ENCODE results near the gene CDH13.

The CDH13 gene

GRCh38 chr16:83714286-83714685 lies 1087.5 kb downstream of the CDH13 start:
- Histone ChIP-seq H3K36me3 (ENCODE audit: low read depth) (no peaks in the 10 kb centered on the region), H3K4me1 (ENCODE audit: insufficient read depth, poor library complexity, severe bottlenecking) (no peaks in the 10 kb centered on the region), H3K27ac (ENCODE audit: poor library complexity, severe bottlenecking) (no peak overlapping the region), H3K9me3 (ENCODE audit: severe bottlenecking) (no peaks in the 10 kb centered on the region), H3K27me3 (ENCODE audit: insufficient read depth, poor library complexity, severe bottlenecking) (no peaks in the 10 kb centered on the region), H3K4me3 (ENCODE audit: severe bottlenecking) (no peak overlapping the region)
- TF ChIP-seq CTCF (IDR thresholded peaks at IDR 0.05; ENCODE audit: poor library complexity, severe bottlenecking): no peak
- no peak for ATAC-seq (ENCODE audit: low read depth)
- DNase-seq (ENCODE audit: low spot score): no peak

DNA sequence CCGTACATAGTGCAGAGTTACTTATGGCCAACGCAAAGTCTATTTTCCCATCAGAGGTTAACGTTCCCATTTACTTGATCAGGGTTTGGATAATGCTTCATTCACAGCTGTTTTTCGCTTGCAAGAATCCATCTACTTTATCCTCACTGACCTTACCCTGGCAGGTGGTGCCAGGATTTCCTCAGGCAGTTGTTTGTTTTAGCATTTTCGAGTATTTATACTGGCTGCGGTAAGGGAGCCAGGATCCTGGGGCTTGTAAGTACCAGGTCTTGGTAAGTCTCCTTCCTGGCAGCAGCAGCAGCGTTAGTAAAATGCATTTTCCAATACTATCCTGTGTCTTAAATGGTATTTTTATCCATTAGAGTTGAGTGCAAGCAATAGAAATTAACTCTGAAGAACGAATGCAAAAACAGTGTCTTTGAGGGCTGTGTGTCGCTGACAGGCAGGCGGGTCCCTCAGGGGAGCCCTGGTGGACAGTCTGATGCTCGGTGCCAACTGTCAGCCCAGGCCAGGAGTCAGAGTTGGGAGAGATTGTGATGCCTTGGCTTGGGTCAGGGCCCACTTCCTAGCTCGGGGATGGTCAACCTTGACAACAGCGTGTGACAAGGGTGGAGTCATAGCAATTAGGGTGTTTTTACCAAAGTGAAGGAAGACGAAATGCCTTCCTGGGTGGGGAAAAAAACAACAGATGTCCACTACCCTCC lies 1088.6 kb downstream of the CDH13 start:
- Histone ChIP-seq H3K4me1 (ENCODE audit: insufficient read depth, poor library complexity, severe bottlenecking) (no peaks in the 10 kb centered on the region), H3K27ac (ENCODE audit: poor library complexity, severe bottlenecking) (no peak overlapping the region), H3K27me3 (ENCODE audit: insufficient read depth, poor library complexity, severe bottlenecking) (no peaks in the 10 kb centered on the region), H3K36me3 (ENCODE audit: low read depth) (no peaks in the 10 kb centered on the region), H3K9me3 (ENCODE audit: severe bottlenecking) (no peaks in the 10 kb centered on the region), H3K4me3 (ENCODE audit: severe bottlenecking) (no peak overlapping the region)
- DNase-seq (ENCODE audit: low spot score) (no peak), ATAC-seq (ENCODE audit: low read depth) (no peak)
- no peak for TF ChIP-seq CTCF (IDR thresholded peaks at IDR 0.05; ENCODE audit: poor library complexity, severe bottlenecking)

DNA sequence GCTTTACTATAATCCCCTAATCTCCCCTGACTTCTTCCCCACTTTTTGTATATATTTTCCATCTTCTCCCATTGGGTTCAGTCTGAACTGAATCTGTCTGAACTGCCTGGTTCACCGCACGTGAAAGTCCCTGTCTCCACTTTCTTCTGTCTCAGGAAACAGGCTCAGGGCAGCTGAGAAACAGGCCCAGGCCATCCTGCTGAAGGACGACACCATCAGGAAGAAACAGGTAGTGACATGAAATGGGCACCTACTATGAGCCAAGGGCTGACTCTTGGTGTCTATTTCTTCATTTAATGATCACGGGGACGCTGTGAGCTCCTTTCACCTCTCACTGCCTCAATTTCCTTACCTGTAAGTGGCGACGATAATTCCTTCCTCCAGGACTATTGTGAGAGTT lies 1090.5 kb downstream of the CDH13 start:
- Histone ChIP-seq H3K27ac (ENCODE audit: poor library complexity, severe bottlenecking) (no peak overlapping the region), H3K4me3 (ENCODE audit: severe bottlenecking) (no peak overlapping the region), H3K27me3 (ENCODE audit: insufficient read depth, poor library complexity, severe bottlenecking) (no peaks in the 10 kb centered on the region), H3K9me3 (ENCODE audit: severe bottlenecking) (no peaks in the 10 kb centered on the region), H3K36me3 (ENCODE audit: low read depth) (no peaks in the 10 kb centered on the region), H3K4me1 (ENCODE audit: insufficient read depth, poor library complexity, severe bottlenecking) (no peaks in the 10 kb centered on the region)
- TF ChIP-seq CTCF (IDR thresholded peaks at IDR 0.05; ENCODE audit: poor library complexity, severe bottlenecking): no peak
- ATAC-seq (ENCODE audit: low read depth) (no peak), DNase-seq (ENCODE audit: low spot score) (no peak)

DNA sequence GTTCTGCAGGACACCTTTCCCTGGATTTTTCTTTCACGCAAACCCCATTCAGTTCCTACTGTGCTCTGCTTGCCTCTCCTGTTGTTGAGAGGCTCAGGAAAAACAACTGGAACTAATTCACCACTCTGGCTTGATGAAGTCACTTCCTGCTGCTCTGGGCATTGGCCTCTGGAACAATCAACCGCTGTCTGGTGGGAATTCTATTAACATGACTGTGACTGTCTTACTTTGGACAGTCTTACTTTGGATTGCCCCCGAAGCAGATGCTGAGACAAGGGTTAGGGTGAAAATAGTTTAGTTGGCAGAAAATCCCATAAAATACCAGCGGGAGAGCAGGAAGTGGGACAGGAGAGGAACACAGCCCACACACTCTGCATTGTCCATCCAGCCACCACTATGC lies 1091.0 kb downstream of the CDH13 start:
- H3K4me3 ChIP-seq (ENCODE audit: severe bottlenecking): no peak overlapping the region
- TF ChIP-seq CTCF (IDR thresholded peaks at IDR 0.05; ENCODE audit: poor library complexity, severe bottlenecking): no peak
- H3K4me1 ChIP-seq (ENCODE audit: insufficient read depth, poor library complexity, severe bottlenecking): no peaks in the 10 kb centered on the region
- ATAC-seq (ENCODE audit: low read depth): peak; percentile 23; the same call in 1 of the 3 replicates
- H3K9me3 ChIP-seq (ENCODE audit: severe bottlenecking): no peaks in the 10 kb centered on the region
- H3K27ac ChIP-seq (ENCODE audit: poor library complexity, severe bottlenecking): no peak overlapping the region
- DNase-seq (ENCODE audit: low spot score): no peak
- H3K36me3 ChIP-seq (ENCODE audit: low read depth): no peaks in the 10 kb centered on the region
- no peaks in the 10 kb centered on the region for H3K27me3 ChIP-seq (ENCODE audit: insufficient read depth, poor library complexity, severe bottlenecking)

- no peak for ATAC-seq (ENCODE audit: low read depth)
- TF ChIP-seq CTCF (IDR thresholded peaks at IDR 0.05; ENCODE audit: poor library complexity, severe bottlenecking): no peak
- Histone ChIP-seq H3K36me3 (ENCODE audit: low read depth) (no peaks in the 10 kb centered on the region), H3K4me1 (ENCODE audit: insufficient read depth, poor library complexity, severe bottlenecking) (no peaks in the 10 kb centered on the region), H3K9me3 (ENCODE audit: severe bottlenecking) (no peaks in the 10 kb centered on the region), H3K27ac (ENCODE audit: poor library complexity, severe bottlenecking) (no peak overlapping the region), H3K4me3 (ENCODE audit: severe bottlenecking) (no peak overlapping the region), H3K27me3 (ENCODE audit: insufficient read depth, poor library complexity, severe bottlenecking) (no peaks in the 10 kb centered on the region)
- DNase-seq (ENCODE audit: low spot score): no peak
Measured at GRCh38 chr16:83720213-83720612, 1093.4 kb downstream of the CDH13 start.

Measured in RWPE2 (cell line).